Thyroid gland (tissue), 4 donors: ENCODE measurements around the gene APP.

ENCODE experiments used
- POLR2A ChIP-seq, 2 donors: fragments of 450-650 bp; IDR thresholded peaks; one replicate each; pipeline ENCODE4 v1.6.1; 2017; ENCODE audit warnings: antibody characterized with exemption in 2 of 2, mild to moderate bottlenecking in 2 of 2, moderate library complexity in 1 of 2
- TF ChIP-seq, protein P1 (sequence below), 6 experiments: fragments of 200-600 bp in 3 of 6; fragments of 450-650 bp in 3 of 6; sonication (generic) in 3 of 6; IDR thresholded peaks; one replicate each; pipeline ENCODE4 v1.5.1; 2016 to 2019; ENCODE audit warnings: antibody characterized with exemption in 6 of 6, mild to moderate bottlenecking in 2 of 6, inconsistent platforms in 1 of 6, moderate library complexity in 1 of 6

- no peak for TF ChIP-seq POLR2A (IDR thresholded peaks at IDR 0.05)
- TF ChIP-seq, protein P1, sequence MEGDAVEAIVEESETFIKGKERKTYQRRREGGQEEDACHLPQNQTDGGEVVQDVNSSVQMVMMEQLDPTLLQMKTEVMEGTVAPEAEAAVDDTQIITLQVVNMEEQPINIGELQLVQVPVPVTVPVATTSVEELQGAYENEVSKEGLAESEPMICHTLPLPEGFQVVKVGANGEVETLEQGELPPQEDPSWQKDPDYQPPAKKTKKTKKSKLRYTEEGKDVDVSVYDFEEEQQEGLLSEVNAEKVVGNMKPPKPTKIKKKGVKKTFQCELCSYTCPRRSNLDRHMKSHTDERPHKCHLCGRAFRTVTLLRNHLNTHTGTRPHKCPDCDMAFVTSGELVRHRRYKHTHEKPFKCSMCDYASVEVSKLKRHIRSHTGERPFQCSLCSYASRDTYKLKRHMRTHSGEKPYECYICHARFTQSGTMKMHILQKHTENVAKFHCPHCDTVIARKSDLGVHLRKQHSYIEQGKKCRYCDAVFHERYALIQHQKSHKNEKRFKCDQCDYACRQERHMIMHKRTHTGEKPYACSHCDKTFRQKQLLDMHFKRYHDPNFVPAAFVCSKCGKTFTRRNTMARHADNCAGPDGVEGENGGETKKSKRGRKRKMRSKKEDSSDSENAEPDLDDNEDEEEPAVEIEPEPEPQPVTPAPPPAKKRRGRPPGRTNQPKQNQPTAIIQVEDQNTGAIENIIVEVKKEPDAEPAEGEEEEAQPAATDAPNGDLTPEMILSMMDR (IDR thresholded peaks at IDR 0.05): no peak
Measured at GRCh38 chr21:26107429-26107828, 63.1 kb downstream of the APP start.
